K562 (cell line): Measurements from ENCODE around the gene PNMA8B. TPM values are rescaled to one million over a fixed set of nuclear protein-coding genes. Genes with fewer than 3 reads are reported as not detected.
A peak's percentile ranks its signal among the peaks of the same experiment; 100 is the strongest.

Experiments used
- BRD4 ChIP-seq: fragments of 200-600 bp; sonication (generic); IDR thresholded peaks from 2 replicates; pipeline ENCODE4 v1.6.1; 2017; ENCODE audit warnings: inconsistent platforms
- CXXC5 ChIP-seq: fragments of 250-450 bp; sonication (Bioruptor Pico); IDR thresholded peaks from 2 replicates; pipeline ENCODE4 v1.8.0; 2022; ENCODE audit warnings: inconsistent platforms, mild to moderate bottlenecking, moderate library complexity
- EP400 ChIP-seq: fragments of 450-650 bp; IDR thresholded peaks from 2 replicates; pipeline ENCODE4 v1.6.1; 2017; ENCODE audit warnings: antibody characterized with exemption, mild to moderate bottlenecking, moderate library complexity
- GABPB1 ChIP-seq: sonication (generic); formaldehyde crosslinking; IDR thresholded peaks from 2 replicates; pipeline ENCODE4 v1.8.0; 2022; ENCODE audit warnings: mild to moderate bottlenecking, missing genetic modification reagents
- HNRNPH1 ChIP-seq: fragments of 200-400 bp; formaldehyde crosslinking; optimal IDR thresholded peaks from 2 replicates; pipeline ENCODE3; 2017; ENCODE audit warnings: low read depth, mild to moderate bottlenecking, low read length, moderate library complexity
- LEF1 ChIP-seq: fragments of 450-650 bp; IDR thresholded peaks from 2 replicates; pipeline ENCODE4 v1.6.1; 2016; ENCODE audit warnings: mild to moderate bottlenecking
- MTA1 ChIP-seq: fragments of 450-650 bp; IDR thresholded peaks from 2 replicates; pipeline ENCODE4 v1.6.1; 2017; ENCODE audit warnings: borderline replicate concordance
- NR2C1 ChIP-seq, 2 experiments: fragments of 450-650 bp; IDR thresholded peaks; 2 replicates each; pipeline ENCODE4 v1.6.1; 2017; ENCODE audit warnings: mild to moderate bottlenecking in 2 of 2, antibody characterized with exemption in 1 of 2, inconsistent platforms in 1 of 2, missing compliant biosample characterization in 1 of 2, missing genetic modification characterization in 1 of 2
- NR2C2 ChIP-seq, 2 experiments: fragments of 200-800 bp in 1 of 2; sonication (Bioruptor generic) in 1 of 2; sonication (generic) in 1 of 2; formaldehyde crosslinking in 1 of 2; IDR thresholded peaks; 2 replicates each; pipeline versions ENCODE4 v1.6.1 to v1.8.0; 2016 to 2022; ENCODE audit warnings: mild to moderate bottlenecking in 1 of 2, missing compliant biosample characterization in 1 of 2, missing genetic modification characterization in 1 of 2, missing genetic modification reagents in 1 of 2
- XRCC4 ChIP-seq: IDR thresholded peaks from one replicate; pipeline ENCODE4 v1.6.1; 2011; ENCODE audit not compliant: insufficient read depth, insufficient read length; ENCODE audit errors: extremely low read depth
- polyA plus RNA-seq, 8 experiments: library from polyadenylated mRNA; depleted of rRNA in 4 of 8; stranded (reverse) in 5 of 8; unstranded in 3 of 8; fragments of >200 nt; fragmentation: Nextera tagmentation in 2 of 8; fragmentation: Illumina TruSeq in 1 of 8; extraction: Ambion mirVana in 2 of 8; extraction: Trizol in 1 of 8; gene quantifications; 2 replicates each; pipeline versions ENCODE4 v1.2.1 to v1.2.3, GENCODE V29; 2011 to 2014; ENCODE audit warnings: inconsistent platforms in 1 of 8, missing spikeins in 1 of 8
- total RNA-seq, 7 experiments: library from RNA; depleted of rRNA in 6 of 7; stranded (reverse); fragments of >200 nt in 6 of 7; fragmentation: Illumina TruSeq in 2 of 7; extraction: Trizol in 2 of 7; gene quantifications; 2 replicates each; pipeline versions ENCODE4 v1.2.1 to v1.2.3, GENCODE V29; 2011 to 2021; ENCODE audit warnings: low replicate concordance in 1 of 7
- TF ChIP-seq, protein P1 (sequence below): fragments of 450-650 bp; IDR thresholded peaks from 2 replicates; pipeline ENCODE4 v1.6.1; 2016; ENCODE audit warnings: mild to moderate bottlenecking, moderate library complexity
- TF ChIP-seq, protein P2 (sequence below): conservative IDR thresholded peaks from 2 replicates; pipeline ENCODE4 v1.6.1; 2011; ENCODE audit warnings: low read depth, mild to moderate bottlenecking, low read length; ENCODE audit not compliant: control insufficient read depth
- TF ChIP-seq, protein P3 (sequence below), 2 experiments: fragments of 450-650 bp; conservative IDR thresholded peaks; 2 replicates each; pipeline ENCODE4 v1.6.1; 2017; ENCODE audit warnings: mild to moderate bottlenecking in 2 of 2, moderate library complexity in 2 of 2

The PNMA8B gene
- total and polyA plus RNA-seq, 9 of the 15 experiments (the other 6 are each of a cell fraction or from before 2014, with no cell fraction given), result not detected

DNA sequence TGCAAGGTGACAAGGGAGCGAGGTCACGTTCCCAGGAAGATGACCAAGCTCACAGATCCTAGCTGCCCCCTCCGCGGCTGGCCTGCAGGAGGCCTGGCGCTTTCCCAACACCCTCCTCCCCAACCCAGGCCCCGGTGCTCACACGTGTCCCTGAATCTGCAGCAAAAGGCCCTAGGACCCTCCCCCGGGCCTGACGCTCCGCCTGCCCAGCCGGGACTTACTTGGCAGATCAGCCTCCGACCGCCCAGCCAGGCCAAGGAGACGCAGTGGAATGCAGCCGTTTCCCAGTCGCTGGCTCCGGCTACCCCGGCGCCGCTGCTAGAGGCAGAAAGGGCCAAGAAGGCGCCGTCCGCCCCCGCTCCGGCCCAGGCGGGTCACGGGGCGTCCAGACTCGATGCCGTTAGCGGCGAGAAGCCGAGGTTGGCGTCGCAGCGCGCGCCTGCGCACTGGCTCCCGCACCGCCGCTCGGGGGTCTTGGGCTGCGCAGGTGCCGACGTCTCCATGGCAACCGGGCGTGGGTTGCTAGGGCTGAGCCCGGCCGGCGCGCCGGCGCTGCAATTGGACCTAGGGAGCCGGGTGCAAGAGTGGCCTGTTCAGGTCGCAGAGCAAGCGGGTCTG, 24.4 kb downstream of the PNMA8B start, which contains the start of gene PNMA8A (continued):
- TF ChIP-seq, protein P1, sequence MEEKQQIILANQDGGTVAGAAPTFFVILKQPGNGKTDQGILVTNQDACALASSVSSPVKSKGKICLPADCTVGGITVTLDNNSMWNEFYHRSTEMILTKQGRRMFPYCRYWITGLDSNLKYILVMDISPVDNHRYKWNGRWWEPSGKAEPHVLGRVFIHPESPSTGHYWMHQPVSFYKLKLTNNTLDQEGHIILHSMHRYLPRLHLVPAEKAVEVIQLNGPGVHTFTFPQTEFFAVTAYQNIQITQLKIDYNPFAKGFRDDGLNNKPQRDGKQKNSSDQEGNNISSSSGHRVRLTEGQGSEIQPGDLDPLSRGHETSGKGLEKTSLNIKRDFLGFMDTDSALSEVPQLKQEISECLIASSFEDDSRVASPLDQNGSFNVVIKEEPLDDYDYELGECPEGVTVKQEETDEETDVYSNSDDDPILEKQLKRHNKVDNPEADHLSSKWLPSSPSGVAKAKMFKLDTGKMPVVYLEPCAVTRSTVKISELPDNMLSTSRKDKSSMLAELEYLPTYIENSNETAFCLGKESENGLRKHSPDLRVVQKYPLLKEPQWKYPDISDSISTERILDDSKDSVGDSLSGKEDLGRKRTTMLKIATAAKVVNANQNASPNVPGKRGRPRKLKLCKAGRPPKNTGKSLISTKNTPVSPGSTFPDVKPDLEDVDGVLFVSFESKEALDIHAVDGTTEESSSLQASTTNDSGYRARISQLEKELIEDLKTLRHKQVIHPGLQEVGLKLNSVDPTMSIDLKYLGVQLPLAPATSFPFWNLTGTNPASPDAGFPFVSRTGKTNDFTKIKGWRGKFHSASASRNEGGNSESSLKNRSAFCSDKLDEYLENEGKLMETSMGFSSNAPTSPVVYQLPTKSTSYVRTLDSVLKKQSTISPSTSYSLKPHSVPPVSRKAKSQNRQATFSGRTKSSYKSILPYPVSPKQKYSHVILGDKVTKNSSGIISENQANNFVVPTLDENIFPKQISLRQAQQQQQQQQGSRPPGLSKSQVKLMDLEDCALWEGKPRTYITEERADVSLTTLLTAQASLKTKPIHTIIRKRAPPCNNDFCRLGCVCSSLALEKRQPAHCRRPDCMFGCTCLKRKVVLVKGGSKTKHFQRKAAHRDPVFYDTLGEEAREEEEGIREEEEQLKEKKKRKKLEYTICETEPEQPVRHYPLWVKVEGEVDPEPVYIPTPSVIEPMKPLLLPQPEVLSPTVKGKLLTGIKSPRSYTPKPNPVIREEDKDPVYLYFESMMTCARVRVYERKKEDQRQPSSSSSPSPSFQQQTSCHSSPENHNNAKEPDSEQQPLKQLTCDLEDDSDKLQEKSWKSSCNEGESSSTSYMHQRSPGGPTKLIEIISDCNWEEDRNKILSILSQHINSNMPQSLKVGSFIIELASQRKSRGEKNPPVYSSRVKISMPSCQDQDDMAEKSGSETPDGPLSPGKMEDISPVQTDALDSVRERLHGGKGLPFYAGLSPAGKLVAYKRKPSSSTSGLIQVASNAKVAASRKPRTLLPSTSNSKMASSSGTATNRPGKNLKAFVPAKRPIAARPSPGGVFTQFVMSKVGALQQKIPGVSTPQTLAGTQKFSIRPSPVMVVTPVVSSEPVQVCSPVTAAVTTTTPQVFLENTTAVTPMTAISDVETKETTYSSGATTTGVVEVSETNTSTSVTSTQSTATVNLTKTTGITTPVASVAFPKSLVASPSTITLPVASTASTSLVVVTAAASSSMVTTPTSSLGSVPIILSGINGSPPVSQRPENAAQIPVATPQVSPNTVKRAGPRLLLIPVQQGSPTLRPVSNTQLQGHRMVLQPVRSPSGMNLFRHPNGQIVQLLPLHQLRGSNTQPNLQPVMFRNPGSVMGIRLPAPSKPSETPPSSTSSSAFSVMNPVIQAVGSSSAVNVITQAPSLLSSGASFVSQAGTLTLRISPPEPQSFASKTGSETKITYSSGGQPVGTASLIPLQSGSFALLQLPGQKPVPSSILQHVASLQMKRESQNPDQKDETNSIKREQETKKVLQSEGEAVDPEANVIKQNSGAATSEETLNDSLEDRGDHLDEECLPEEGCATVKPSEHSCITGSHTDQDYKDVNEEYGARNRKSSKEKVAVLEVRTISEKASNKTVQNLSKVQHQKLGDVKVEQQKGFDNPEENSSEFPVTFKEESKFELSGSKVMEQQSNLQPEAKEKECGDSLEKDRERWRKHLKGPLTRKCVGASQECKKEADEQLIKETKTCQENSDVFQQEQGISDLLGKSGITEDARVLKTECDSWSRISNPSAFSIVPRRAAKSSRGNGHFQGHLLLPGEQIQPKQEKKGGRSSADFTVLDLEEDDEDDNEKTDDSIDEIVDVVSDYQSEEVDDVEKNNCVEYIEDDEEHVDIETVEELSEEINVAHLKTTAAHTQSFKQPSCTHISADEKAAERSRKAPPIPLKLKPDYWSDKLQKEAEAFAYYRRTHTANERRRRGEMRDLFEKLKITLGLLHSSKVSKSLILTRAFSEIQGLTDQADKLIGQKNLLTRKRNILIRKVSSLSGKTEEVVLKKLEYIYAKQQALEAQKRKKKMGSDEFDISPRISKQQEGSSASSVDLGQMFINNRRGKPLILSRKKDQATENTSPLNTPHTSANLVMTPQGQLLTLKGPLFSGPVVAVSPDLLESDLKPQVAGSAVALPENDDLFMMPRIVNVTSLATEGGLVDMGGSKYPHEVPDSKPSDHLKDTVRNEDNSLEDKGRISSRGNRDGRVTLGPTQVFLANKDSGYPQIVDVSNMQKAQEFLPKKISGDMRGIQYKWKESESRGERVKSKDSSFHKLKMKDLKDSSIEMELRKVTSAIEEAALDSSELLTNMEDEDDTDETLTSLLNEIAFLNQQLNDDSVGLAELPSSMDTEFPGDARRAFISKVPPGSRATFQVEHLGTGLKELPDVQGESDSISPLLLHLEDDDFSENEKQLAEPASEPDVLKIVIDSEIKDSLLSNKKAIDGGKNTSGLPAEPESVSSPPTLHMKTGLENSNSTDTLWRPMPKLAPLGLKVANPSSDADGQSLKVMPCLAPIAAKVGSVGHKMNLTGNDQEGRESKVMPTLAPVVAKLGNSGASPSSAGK, result peak; percentile 69
- no peak for TF ChIP-seq NR2C2 (CRISPR knock-in tag; IDR thresholded peaks at IDR 0.05)
- TF ChIP-seq NR2C2 (tag; IDR thresholded peaks at IDR 0.05), result peak; percentile 22; the same call in 1 of the 2 replicates
- TF ChIP-seq, protein P2, sequence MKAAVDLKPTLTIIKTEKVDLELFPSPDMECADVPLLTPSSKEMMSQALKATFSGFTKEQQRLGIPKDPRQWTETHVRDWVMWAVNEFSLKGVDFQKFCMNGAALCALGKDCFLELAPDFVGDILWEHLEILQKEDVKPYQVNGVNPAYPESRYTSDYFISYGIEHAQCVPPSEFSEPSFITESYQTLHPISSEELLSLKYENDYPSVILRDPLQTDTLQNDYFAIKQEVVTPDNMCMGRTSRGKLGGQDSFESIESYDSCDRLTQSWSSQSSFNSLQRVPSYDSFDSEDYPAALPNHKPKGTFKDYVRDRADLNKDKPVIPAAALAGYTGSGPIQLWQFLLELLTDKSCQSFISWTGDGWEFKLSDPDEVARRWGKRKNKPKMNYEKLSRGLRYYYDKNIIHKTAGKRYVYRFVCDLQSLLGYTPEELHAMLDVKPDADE, result peak; percentile 42; the same call in 1 of the 2 replicates
- TF ChIP-seq BRD4, result peak; percentile 40; the same call in 1 of the 2 replicates
- TF ChIP-seq HNRNPH1, result no peak
- TF ChIP-seq EP400, result peak; percentile 91
- TF ChIP-seq XRCC4, result no peak
- peak; percentile 88 for TF ChIP-seq MTA1
- TF ChIP-seq, protein P3, sequence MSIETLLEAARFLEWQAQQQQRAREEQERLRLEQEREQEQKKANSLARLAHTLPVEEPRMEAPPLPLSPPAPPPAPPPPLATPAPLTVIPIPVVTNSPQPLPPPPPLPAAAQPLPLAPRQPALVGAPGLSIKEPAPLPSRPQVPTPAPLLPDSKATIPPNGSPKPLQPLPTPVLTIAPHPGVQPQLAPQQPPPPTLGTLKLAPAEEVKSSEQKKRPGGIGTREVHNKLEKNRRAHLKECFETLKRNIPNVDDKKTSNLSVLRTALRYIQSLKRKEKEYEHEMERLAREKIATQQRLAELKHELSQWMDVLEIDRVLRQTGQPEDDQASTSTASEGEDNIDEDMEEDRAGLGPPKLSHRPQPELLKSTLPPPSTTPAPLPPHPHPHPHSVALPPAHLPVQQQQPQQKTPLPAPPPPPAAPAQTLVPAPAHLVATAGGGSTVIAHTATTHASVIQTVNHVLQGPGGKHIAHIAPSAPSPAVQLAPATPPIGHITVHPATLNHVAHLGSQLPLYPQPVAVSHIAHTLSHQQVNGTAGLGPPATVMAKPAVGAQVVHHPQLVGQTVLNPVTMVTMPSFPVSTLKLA (conservative IDR thresholded peaks at IDR 0.05), result peak; percentile 64 to 85
- TF ChIP-seq NR2C1 (IDR thresholded peaks at IDR 0.05), result no peak
- TF ChIP-seq NR2C1 (tag; IDR thresholded peaks at IDR 0.05), result no peak
- peak; percentile 84 for TF ChIP-seq CXXC5
- TF ChIP-seq LEF1, result no peak
- peak; percentile 51; the same call in 1 of the 2 replicates for TF ChIP-seq GABPB1 (CRISPR knock-in tag)
